Activated CD8-positive, alpha-beta memory T cell treated with anti-CD3 and anti-CD28 coated beads, Interleukin-2, amount 10 ng/mL, durations not matched to agents 7 days and 5 days (primary cell): ENCODE measurements around the gene SHISA5. TPM values are rescaled to one million over a fixed set of nuclear protein-coding genes. Genes with fewer than 3 reads are reported as not detected.
"Not testable (repeated sequence)": the region's sequence is repeated elsewhere in the genome, so short reads cannot be mapped to it uniquely, and the experiment has no call there.

Experiments
- ATAC-seq: fragments of 150-1000 bp; cut with Tn5 transposase; one replicate; pipeline ENCODE4 v1.10.0; 2021; ENCODE audit warnings: moderate library complexity
- CTCF ChIA-PET: fragments of 350-600 bp; sonication (Branson Sonifier 250); formaldehyde crosslinking; loops from one replicate; lab custom pipeline; 2021; ENCODE audit warnings: antibody characterized with exemption; lab: Charles Lee
- DNase-seq: peaks from one replicate; pipeline ENCODE4 v3.0.0-alpha.2; 2020
- H3K27ac Mint-ChIP-seq: one replicate; pipeline ENCODE4 v1.8.0; 2021; ENCODE audit warnings: mild to moderate bottlenecking, mixed read lengths
- H3K27me3 Mint-ChIP-seq: one replicate; pipeline ENCODE4 v1.8.0; 2021; ENCODE audit warnings: mixed read lengths
- H3K36me3 Mint-ChIP-seq: one replicate; pipeline ENCODE4 v1.8.0; 2021; ENCODE audit warnings: mild to moderate bottlenecking, mixed read lengths
- H3K4me1 Mint-ChIP-seq: one replicate; pipeline ENCODE4 v1.8.0; 2021; ENCODE audit warnings: mixed read lengths
- H3K4me3 Mint-ChIP-seq: one replicate; pipeline ENCODE4 v1.8.0; 2021; ENCODE audit warnings: mild to moderate bottlenecking, moderate library complexity, mixed read lengths
- H3K9me3 Mint-ChIP-seq: one replicate; pipeline ENCODE4 v1.8.0; 2022; ENCODE audit warnings: low read depth, mixed read lengths
- total RNA-seq, 2 experiments: library from RNA; stranded (reverse); gene quantifications; one replicate each; pipeline ENCODE4 v1.2.3, GENCODE V29; 2021

Gene SHISA5
- 100 to 1,000 TPM; 198 to 313 TPM for total RNA-seq

GRCh38 chr3:48504051-48504946 lies at the start of gene SHISA5:
Gene SHISA5, minus strand, starts transcription at chr3:48504174. Its CDS starts 80 bp downstream, at chr3:48504094.
- Mint-ChIP-seq H3K27ac (peak within 1 kb of the TSS; percentile 76), H3K4me1 (peaks cover 57% of the 10 kb centered on the region), H3K27me3 (no peaks in the 10 kb centered on the region), H3K4me3 (peak within 1 kb of the TSS; percentile 78), H3K9me3 (no peaks in the 10 kb centered on the region), H3K36me3 (peaks cover 7% of the 10 kb centered on the region)
- CTCF ChIA-PET = interaction anchor here (1.1 to 13.5 kb wide), 7 partner anchors 11 to 104 kb away, joined by 3 to 110 read pairs (median 6); a partner anchor contains a TSS
- ATAC-seq (peak; percentile 79), DNase-seq (peak; percentile 72)

- Mint-ChIP-seq H3K9me3 (no peaks in the 10 kb centered on the region), H3K27ac (no peak overlapping the region), H3K4me1 (peaks cover 30% of the 10 kb centered on the region), H3K4me3 (no peak overlapping the region), H3K36me3 (peaks cover 17% of the 10 kb centered on the region), H3K27me3 (no peaks in the 10 kb centered on the region)
- CTCF ChIA-PET = interaction anchor here (0.7 to 2.7 kb wide), 4 partner anchors 45 to 152 kb away, joined by 6 to 9 read pairs (median 9); no protein-coding TSS in a partner anchor
- DNase-seq (no peak), ATAC-seq (no peak)
These were observed 49.4 kb upstream of the SHISA5 start for GRCh38 chr3:48553361-48553760.

GRCh38 chr3:48552111-48552951 lies 48.4 kb upstream of the SHISA5 start:
- Mint-ChIP-seq H3K27me3 (no peaks in the 10 kb centered on the region), H3K9me3 (no peaks in the 10 kb centered on the region), H3K36me3 (peaks cover 23% of the 10 kb centered on the region), H3K27ac (no peak overlapping the region), H3K4me3 (no peak overlapping the region), H3K4me1 (peaks cover 26% of the 10 kb centered on the region)
- no peak for DNase-seq
- CTCF ChIA-PET = interaction anchor here (0.7 to 2.5 kb wide), 5 partner anchors 22 to 151 kb away, joined by 3 to 15 read pairs (median 6); no protein-coding TSS in a partner anchor
- ATAC-seq = no peak

DNA sequence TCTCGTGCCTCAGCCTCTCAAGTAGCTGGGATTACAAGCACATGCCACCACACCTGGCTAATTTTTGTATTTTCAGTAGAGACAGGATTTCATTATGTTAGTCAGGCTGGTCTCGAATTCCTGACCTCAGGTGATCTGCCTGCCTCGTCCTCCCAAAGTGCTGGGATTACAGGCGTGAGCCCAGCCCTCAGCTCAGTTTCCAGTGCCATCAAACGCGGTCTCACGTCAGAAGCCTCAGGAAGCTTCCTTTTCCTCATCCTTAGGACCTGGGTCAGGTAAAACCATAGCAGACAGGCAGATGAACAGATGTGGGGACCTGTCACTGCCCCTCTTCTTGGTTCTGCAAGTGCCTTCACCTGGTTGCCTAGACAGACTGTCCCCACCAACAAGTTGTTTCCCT lies 47.7 kb upstream of the SHISA5 start:
- H3K27me3 Mint-ChIP-seq, DNase-seq, ATAC-seq, H3K4me3 Mint-ChIP-seq, H3K27ac Mint-ChIP-seq, H3K9me3 Mint-ChIP-seq: not testable (repeated sequence)
- peaks cover 28% of the 10 kb centered on the region for H3K36me3 Mint-ChIP-seq
- CTCF ChIA-PET = interaction anchor here (0.8 to 7.7 kb wide), 3 partner anchors 21 to 150 kb away, joined by 3 to 78 read pairs (median 15); no protein-coding TSS in a partner anchor
- H3K4me1 Mint-ChIP-seq = peaks cover 24% of the 10 kb centered on the region

DNA sequence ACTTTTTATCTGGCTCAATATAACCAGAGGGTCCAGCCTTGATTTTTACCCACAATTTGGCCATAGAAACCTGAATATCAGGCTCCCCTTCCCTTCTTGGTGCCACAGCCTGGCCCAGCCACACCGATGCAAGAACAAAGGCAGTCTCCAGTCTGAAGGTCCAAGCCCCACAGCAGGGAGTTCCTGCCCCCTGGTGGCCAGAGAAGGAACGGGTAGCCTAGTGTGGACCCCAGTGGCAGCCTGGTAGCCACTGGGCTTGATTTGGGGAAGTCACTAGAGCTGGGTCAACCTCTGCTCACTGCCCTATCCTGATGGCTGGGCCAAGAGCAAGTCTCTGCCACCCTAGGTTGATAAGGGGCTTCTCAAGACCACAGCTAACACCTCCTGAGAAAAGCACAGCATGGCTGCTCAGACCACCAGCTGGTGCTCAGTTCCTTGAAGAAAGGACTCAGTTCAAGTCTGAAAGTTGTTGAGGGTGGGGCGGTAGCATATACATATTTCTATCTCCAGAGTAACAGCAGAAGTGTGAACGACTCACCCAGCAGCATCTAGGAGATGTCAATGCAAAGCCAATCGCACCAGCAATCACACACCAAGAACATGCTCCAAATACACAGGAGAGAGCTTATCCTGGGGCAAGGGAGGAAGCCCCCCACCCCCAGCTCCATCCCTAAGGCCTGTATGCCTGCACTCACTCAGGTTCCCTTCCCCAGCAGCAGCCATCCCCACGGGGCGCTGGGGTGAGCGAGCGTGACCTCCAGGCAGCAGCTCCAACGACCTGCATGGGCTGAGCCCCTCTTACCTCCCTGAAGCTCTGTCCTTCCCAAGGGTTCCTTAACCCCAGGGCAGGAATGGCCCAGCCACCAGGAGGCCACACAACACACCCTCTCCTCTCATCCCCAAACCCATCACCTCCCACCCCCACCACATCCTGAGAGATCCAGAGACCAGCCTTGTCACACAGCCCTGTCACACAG lies 45.0 kb upstream of the SHISA5 start:
- ATAC-seq = peak; percentile 98
- peak; percentile 89 for DNase-seq
- no peak overlapping the region for H3K4me3 Mint-ChIP-seq
- H3K27me3 Mint-ChIP-seq = no peaks in the 10 kb centered on the region
- peaks cover 30% of the 10 kb centered on the region for H3K36me3 Mint-ChIP-seq
- peaks cover 9% of the 10 kb centered on the region for H3K4me1 Mint-ChIP-seq
- CTCF ChIA-PET = interaction anchor here (0.6 to 7.7 kb wide), 45 partner anchors 9 to 588 kb away, joined by 3 to 78 read pairs (median 4); partner anchors contain the start of genes ATRIP, CCDC51, NCKIPSD and PFKFB4
- H3K27ac Mint-ChIP-seq = no peak overlapping the region
- H3K9me3 Mint-ChIP-seq = no peaks in the 10 kb centered on the region

- Mint-ChIP-seq H3K36me3 (peaks cover 32% of the 10 kb centered on the region), H3K4me1 (peaks cover 9% of the 10 kb centered on the region), H3K27ac (no peak overlapping the region), H3K4me3 (no peak overlapping the region), H3K27me3 (no peaks in the 10 kb centered on the region), H3K9me3 (no peaks in the 10 kb centered on the region)
- ATAC-seq (no peak), DNase-seq (no peak)
- CTCF ChIA-PET = interaction anchor here (0.8 to 7.7 kb wide), 15 partner anchors 10 to 274 kb away, joined by 3 to 78 read pairs (median 7); partner anchors contain the start of genes ATRIP, CCDC51, PFKFB4 and PLXNB1
These were observed 44.2 kb upstream of the SHISA5 start for GRCh38 chr3:48548126-48548525.

GRCh38 chr3:48546203-48546829 lies 42.3 kb upstream of the SHISA5 start:
- Mint-ChIP-seq H3K27ac (no peak overlapping the region), H3K27me3 (no peaks in the 10 kb centered on the region), H3K9me3 (no peaks in the 10 kb centered on the region), H3K36me3 (peaks cover 34% of the 10 kb centered on the region), H3K4me1 (peaks cover 9% of the 10 kb centered on the region), H3K4me3 (no peak overlapping the region)
- ATAC-seq (no peak), DNase-seq (no peak)
- CTCF ChIA-PET = interaction anchor here (0.7 to 7.7 kb wide), 5 partner anchors 11 to 144 kb away, joined by 3 to 78 read pairs (median 31); partner anchors contain the start of genes CCDC51 and PFKFB4

- H3K27ac Mint-ChIP-seq = no peak overlapping the region
- DNase-seq (no peak), ATAC-seq (no peak)
- H3K9me3 Mint-ChIP-seq = no peaks in the 10 kb centered on the region
- peaks cover 35% of the 10 kb centered on the region for H3K36me3 Mint-ChIP-seq
- CTCF ChIA-PET = interaction anchor here (1.5 to 7.7 kb wide), 3 partner anchors 12 to 142 kb away, joined by 4 to 78 read pairs (median 12); partner anchors contain the start of gene PFKFB4
- no peak overlapping the region for H3K4me3 Mint-ChIP-seq
- no peaks in the 10 kb centered on the region for H3K27me3 Mint-ChIP-seq
- peaks cover 5% of the 10 kb centered on the region for H3K4me1 Mint-ChIP-seq
These were observed 40.2 kb upstream of the SHISA5 start for GRCh38 chr3:48544141-48544540.

DNA sequence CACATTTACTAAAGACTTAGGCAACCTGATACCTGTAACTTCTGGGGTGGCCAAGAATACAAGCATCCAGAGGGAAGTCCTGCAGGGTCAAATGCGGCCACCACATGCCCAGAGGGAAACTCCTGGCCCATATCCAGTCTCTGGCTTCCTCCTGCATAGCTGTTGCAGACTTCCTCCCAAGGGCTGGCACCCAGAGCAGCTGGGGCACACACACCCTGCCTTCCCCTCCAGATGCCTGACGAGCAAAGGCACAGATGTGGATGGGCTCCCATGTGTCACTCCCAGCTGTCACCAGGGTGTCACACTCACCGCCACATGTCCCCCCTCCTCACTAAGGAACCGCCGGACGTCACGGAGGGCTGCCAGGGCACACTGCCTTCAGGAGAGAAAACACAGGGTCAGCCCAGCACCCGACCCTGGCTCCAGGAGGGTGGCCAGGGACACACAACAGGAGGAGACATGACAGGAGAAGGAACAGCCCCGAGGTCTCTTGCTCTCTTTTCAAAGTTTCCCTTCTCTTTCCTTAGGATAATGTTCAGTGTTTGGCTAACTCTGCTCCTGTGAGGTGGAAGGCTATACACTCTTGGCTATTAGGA lies 39.4 kb upstream of the SHISA5 start:
- CTCF ChIA-PET = no interaction called here
- ATAC-seq (no peak), DNase-seq (no peak)
- Mint-ChIP-seq H3K4me3 (no peak overlapping the region), H3K27me3 (no peaks in the 10 kb centered on the region), H3K4me1 (no peaks in the 10 kb centered on the region), H3K27ac (no peak overlapping the region), H3K36me3 (peaks cover 33% of the 10 kb centered on the region), H3K9me3 (no peaks in the 10 kb centered on the region)

DNA sequence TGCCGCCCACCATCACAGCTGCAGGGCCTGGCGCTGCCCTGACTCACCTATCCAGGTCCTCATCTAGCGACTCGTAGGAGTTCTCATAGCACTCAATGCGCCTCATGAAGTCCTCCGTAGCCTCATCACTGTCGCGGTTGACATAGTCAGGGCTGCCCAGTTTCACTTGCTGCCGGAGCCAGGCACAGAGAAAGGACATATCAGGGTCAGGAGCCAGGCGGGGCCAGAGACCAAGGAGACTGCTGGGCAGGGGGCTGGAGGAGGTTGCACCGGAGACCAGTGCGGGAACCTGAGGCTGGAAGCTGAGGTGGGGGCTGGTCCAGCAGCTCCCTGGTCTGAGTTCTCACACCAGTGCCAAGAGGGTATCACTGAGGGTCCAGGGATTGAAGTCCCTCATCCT lies 34.5 kb upstream of the SHISA5 start:
- H3K9me3 Mint-ChIP-seq = no peaks in the 10 kb centered on the region
- CTCF ChIA-PET = no interaction called here

GRCh38 chr3:48536785-48537184 lies 32.8 kb upstream of the SHISA5 start:
- ATAC-seq (no peak), DNase-seq (no peak)
- CTCF ChIA-PET = interaction anchor here (1.1 to 1.8 kb wide), 3 partner anchors 11 to 136 kb away, joined by 3 to 5 read pairs (median 4); no protein-coding TSS in a partner anchor
- Mint-ChIP-seq H3K4me3 (no peak overlapping the region), H3K4me1 (no peaks in the 10 kb centered on the region), H3K27ac (no peak overlapping the region), H3K27me3 (no peaks in the 10 kb centered on the region), H3K36me3 (peaks cover 34% of the 10 kb centered on the region), H3K9me3 (no peaks in the 10 kb centered on the region)

More for the DNA sequence above, 34.5 kb upstream of the SHISA5 start:
- no peaks in the 10 kb centered on the region for H3K4me1 Mint-ChIP-seq
- H3K36me3 Mint-ChIP-seq = peaks cover 31% of the 10 kb centered on the region
- DNase-seq (no peak), ATAC-seq (no peak)
- no peak overlapping the region for H3K27ac Mint-ChIP-seq
- no peak overlapping the region for H3K4me3 Mint-ChIP-seq
- H3K27me3 Mint-ChIP-seq = no peaks in the 10 kb centered on the region
